GM21619 (cell line): Measurements from ENCODE around the gene SLC26A8.
A peak's percentile ranks its signal among the peaks of the same experiment; 100 is the strongest.
"Not testable (repeated sequence)": the region's sequence is repeated elsewhere in the genome, so short reads cannot be mapped to it uniquely, and the experiment has no call there.

Experiments used
- ATAC-seq: cut with Tn5 transposase; IDR thresholded peaks from one replicate; pipeline ENCODE4 v1.9.1; 2021; ENCODE audit not compliant: unreplicated experiment

SLC26A8 gene

GRCh38 chr6:36019167-36019566, 5.3 kb downstream of the SLC26A8 start:
- no peak for ATAC-seq

- ATAC-seq: no peak
These were observed 6.1 kb downstream of the SLC26A8 start for GRCh38 chr6:36018339-36018738.

GRCh38 chr6:36015666-36016065, 8.8 kb downstream of the SLC26A8 start:
- ATAC-seq: no peak

GRCh38 chr6:36000451-36000850, 24.0 kb downstream of the SLC26A8 start:
- no peak for ATAC-seq

GRCh38 chr6:35993150-35993549, 31.3 kb downstream of the SLC26A8 start:
- ATAC-seq: no peak

GRCh38 chr6:35988047-35988446, 36.4 kb downstream of the SLC26A8 start:
- not testable (repeated sequence) for ATAC-seq

GRCh38 chr6:35984701-35985100, 39.7 kb downstream of the SLC26A8 start:
- ATAC-seq: no peak

GRCh38 chr6:35980991-35981645, 43.3 kb downstream of the SLC26A8 start:
- no peak for ATAC-seq

GRCh38 chr6:35980126-35980525, 44.3 kb downstream of the SLC26A8 start:
- not testable (repeated sequence) for ATAC-seq

- no peak for ATAC-seq
These were observed 47.1 kb downstream of the SLC26A8 start for GRCh38 chr6:35977308-35977707.

- peak; percentile 88 for ATAC-seq
These were observed 50.7 kb downstream of the SLC26A8 start for GRCh38 chr6:35973670-35974222.

GRCh38 chr6:35972471-35973367, 51.7 kb downstream of the SLC26A8 start:
- no peak for ATAC-seq

GRCh38 chr6:35970181-35970580, 54.3 kb downstream of the SLC26A8 start:
- no peak for ATAC-seq

- ATAC-seq: no peak
These were observed 54.8 kb downstream of the SLC26A8 start for GRCh38 chr6:35969646-35970045.

- ATAC-seq: no peak
These were observed 55.6 kb downstream of the SLC26A8 start for GRCh38 chr6:35968821-35969220.

GRCh38 chr6:35967076-35967774, 57.2 kb downstream of the SLC26A8 start:
- ATAC-seq: no peak

- ATAC-seq: no peak
These were observed 61.5 kb downstream of the SLC26A8 start for GRCh38 chr6:35962779-35963560.

- ATAC-seq: no peak
These were observed 64.3 kb downstream of the SLC26A8 start for GRCh38 chr6:35960187-35960586.

GRCh38 chr6:35955970-35956369, 68.5 kb downstream of the SLC26A8 start:
- ATAC-seq: no peak

- no peak for ATAC-seq
These were observed 68.9 kb downstream of the SLC26A8 start for GRCh38 chr6:35955521-35955920.

- ATAC-seq: no peak
These were observed 69.4 kb downstream of the SLC26A8 start for GRCh38 chr6:35955071-35955470.
